BE2C (cell line): ENCODE results near the gene DENND1A.

Experiments used
- DNase-seq: peaks from one replicate; pipeline ENCODE4 v3.0.0-alpha.2; 2020
- H3K27me3 ChIP-seq: fragments of 250-450 bp; sonication (Bioruptor Pico); 2 replicates; pipeline ENCODE4 v1.5.1; 2020; ENCODE audit warnings: mild to moderate bottlenecking
- H3K36me3 ChIP-seq: fragments of 250-450 bp; sonication (Bioruptor Pico); 2 replicates; pipeline ENCODE4 v1.5.1; 2020; ENCODE audit warnings: mild to moderate bottlenecking
- H3K4me1 ChIP-seq: fragments of 250-450 bp; sonication (Bioruptor Pico); 2 replicates; pipeline ENCODE4 v1.5.1; 2020
- H3K4me3 ChIP-seq: 2 replicates; pipeline ENCODE4 v1.5.1; 2011; ENCODE audit warnings: low read depth, low read length
- H3K9me3 ChIP-seq: fragments of 250-450 bp; sonication (Bioruptor Pico); 2 replicates; pipeline ENCODE4 v1.5.1; 2020
- TF ChIP-seq, protein P1 (sequence below): IDR thresholded peaks from 2 replicates; pipeline ENCODE4 v1.5.1; 2012; ENCODE audit warnings: mild to moderate bottlenecking, low read depth, low read length

The DENND1A gene

DNA sequence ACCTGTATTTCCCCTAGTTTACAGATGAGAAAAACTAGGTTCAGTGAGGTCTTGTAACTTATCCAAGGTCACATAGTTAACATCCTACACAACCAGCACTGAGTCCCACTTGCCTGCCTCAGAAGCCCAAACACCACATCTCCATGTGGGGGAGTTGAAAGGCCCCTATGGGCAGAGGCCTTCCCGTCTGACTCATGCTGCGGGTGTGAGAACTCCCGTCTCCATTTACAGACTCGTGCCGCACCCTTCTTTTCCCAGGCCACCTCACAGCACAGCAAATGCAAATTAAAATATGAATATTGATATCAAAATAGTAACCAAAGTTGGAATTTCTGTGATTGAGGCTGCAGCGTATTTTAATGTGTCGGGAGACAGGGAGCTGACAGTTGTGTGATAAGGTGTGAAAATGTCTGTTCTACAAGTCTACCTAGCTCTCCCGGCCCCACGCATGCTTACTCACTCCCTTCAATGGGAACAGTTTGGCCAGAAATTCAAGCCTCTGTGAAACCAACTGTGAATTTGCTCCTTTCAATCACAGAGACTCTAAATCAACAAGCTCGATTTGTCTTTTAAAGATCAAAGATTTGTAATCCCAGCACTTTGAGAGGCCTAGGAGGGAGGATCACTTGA is 483.8 kb downstream of the DENND1A start:
- Histone ChIP-seq H3K4me3 (no peak overlapping the region), H3K27me3 (no peaks in the 10 kb centered on the region), H3K9me3 (no peaks in the 10 kb centered on the region), H3K36me3 (no peaks in the 10 kb centered on the region), H3K4me1 (peaks cover 3% of the 10 kb centered on the region)
- TF ChIP-seq, protein P1, sequence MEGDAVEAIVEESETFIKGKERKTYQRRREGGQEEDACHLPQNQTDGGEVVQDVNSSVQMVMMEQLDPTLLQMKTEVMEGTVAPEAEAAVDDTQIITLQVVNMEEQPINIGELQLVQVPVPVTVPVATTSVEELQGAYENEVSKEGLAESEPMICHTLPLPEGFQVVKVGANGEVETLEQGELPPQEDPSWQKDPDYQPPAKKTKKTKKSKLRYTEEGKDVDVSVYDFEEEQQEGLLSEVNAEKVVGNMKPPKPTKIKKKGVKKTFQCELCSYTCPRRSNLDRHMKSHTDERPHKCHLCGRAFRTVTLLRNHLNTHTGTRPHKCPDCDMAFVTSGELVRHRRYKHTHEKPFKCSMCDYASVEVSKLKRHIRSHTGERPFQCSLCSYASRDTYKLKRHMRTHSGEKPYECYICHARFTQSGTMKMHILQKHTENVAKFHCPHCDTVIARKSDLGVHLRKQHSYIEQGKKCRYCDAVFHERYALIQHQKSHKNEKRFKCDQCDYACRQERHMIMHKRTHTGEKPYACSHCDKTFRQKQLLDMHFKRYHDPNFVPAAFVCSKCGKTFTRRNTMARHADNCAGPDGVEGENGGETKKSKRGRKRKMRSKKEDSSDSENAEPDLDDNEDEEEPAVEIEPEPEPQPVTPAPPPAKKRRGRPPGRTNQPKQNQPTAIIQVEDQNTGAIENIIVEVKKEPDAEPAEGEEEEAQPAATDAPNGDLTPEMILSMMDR: no peak
- no peak for DNase-seq

DNA sequence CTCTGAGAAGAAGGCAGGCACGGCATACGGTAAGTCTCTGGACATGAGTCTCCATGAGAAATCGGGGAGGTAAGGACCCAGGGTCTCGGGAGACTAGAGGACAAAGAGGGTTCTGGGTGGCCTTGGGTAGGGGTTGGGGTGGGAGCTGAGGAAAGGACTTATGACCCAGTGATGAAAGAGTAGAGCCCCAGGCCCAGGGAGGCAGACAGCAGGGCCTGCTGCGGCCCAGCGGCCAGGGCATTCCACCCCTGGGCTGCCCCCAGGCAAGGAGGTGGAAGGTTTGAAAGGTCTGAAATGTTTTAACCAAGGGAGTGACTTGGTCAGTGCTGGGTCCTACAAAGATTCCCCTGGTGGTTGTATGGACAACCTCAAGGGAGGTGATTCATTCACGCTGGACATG is 484.8 kb downstream of the DENND1A start:
- H3K36me3 ChIP-seq: no peaks in the 10 kb centered on the region
- TF ChIP-seq, protein P1: no peak
- H3K9me3 ChIP-seq: no peaks in the 10 kb centered on the region
- DNase-seq: no peak
- no peak overlapping the region for H3K4me3 ChIP-seq
- no peaks in the 10 kb centered on the region for H3K27me3 ChIP-seq
- H3K4me1 ChIP-seq: peaks cover 1% of the 10 kb centered on the region

DNA sequence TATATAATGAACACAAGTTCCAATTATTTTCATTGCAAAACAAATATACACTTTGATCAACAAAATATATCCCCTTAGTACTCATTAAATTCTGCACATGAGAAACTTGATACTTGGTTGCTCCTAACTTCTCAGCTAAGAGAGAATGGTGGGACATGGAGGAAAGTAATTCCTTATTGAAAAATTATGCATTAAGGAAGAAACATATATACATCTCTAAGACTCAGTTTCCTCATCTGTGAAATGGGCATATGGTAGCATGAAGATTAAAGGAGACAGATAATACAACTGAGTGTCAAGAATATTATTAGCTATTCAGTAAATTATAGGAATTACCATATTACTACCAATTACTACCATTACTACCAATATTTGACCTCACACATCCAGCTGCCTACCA is 488.2 kb downstream of the DENND1A start:
- TF ChIP-seq, protein P1: no peak
- no peak for DNase-seq
- H3K36me3 ChIP-seq: no peaks in the 10 kb centered on the region
- H3K4me3 ChIP-seq: no peak overlapping the region
- no peaks in the 10 kb centered on the region for H3K9me3 ChIP-seq
- H3K4me1 ChIP-seq: no peaks in the 10 kb centered on the region
- no peaks in the 10 kb centered on the region for H3K27me3 ChIP-seq

DNA sequence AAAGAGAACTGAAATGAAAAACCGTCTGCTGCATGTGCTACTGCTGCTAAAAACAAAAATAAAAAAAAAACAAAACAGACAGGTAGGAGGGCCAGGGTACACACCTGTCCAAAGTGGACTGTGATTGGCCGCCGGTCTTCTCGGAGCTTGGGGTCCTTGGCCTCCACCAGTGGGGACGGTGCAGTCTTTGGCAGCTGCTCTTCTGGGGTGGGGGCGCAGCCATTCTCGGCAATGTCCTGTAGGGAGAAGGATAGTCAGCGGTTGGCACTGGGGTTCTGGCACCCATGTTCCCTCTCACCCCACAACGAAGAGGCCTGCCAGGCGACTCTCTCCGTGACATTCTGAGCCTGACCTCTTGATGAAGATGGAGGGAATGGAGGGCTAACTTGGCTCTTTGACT is 489.7 kb downstream of the DENND1A start:
- DNase-seq: no peak
- H3K4me1 ChIP-seq: no peaks in the 10 kb centered on the region
- TF ChIP-seq, protein P1: no peak
- no peaks in the 10 kb centered on the region for H3K36me3 ChIP-seq
- H3K4me3 ChIP-seq: no peak overlapping the region
- H3K9me3 ChIP-seq: no peaks in the 10 kb centered on the region
- H3K27me3 ChIP-seq: no peaks in the 10 kb centered on the region

DNA sequence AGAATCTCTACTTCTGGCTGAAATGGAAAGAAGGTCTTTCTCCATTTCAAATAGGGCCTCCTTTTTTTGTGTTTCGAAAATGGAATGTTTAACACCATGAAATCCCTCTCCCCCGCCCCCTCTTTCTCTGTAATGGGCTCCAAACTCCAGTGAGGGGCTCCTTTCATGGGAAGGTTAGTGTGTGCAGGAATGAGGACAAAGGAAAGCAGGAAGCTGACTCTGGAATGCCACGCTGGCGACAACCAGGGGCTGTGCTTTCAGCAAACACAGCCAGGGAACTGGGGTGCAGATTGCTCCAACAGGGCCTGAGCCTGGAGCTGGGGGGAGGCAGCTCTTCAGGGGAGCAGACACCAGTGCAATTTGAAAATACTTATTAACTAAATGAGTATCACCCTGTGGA is 491.1 kb downstream of the DENND1A start:
- H3K4me3 ChIP-seq: no peak overlapping the region
- no peaks in the 10 kb centered on the region for H3K9me3 ChIP-seq
- DNase-seq: no peak
- H3K27me3 ChIP-seq: no peaks in the 10 kb centered on the region
- TF ChIP-seq, protein P1: no peak
- H3K4me1 ChIP-seq: no peaks in the 10 kb centered on the region
- no peaks in the 10 kb centered on the region for H3K36me3 ChIP-seq

DNA sequence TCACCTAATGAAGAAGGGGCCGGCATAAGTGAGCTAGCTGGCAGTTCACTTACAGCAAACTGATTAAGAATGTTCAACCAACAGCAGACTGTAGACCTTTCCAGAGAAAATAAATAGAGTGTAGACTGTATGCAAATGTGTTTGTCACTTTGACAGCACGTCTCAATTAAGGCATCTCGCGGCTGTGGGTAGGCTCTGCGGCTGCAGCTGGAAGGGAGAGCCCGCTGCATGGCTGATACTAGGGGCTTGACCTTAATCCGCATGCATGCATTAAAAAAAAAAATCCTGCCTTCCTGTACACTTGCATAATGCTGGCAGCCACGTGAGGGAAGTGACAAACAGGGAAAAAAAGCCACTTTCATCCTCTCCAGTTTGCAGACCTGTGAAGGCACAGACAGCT is 491.6 kb downstream of the DENND1A start:
- H3K27me3 ChIP-seq: no peaks in the 10 kb centered on the region
- no peaks in the 10 kb centered on the region for H3K9me3 ChIP-seq
- H3K4me1 ChIP-seq: no peaks in the 10 kb centered on the region
- no peaks in the 10 kb centered on the region for H3K36me3 ChIP-seq
- no peak for DNase-seq
- H3K4me3 ChIP-seq: no peak overlapping the region
- TF ChIP-seq, protein P1: no peak
